ENCODE results near the gene TMEM185A. TPM values are rescaled to one million over a fixed set of nuclear protein-coding genes. Genes with fewer than 3 reads are reported as not detected.

The TMEM185A gene
- total and polyA plus RNA-seq, 2 of the 4 experiments (the other 2 are of a cell fraction): 9.7 to 12.2 TPM

- H2AK5ac ChIP-seq (ENCODE audit: low read depth, low read length): no peak overlapping the region
- H2BK15ac ChIP-seq (ENCODE audit: low read depth, low read length): no peak overlapping the region
- in situ Hi-C loops (cut with MboI; ENCODE audit: low sequenced_read_pairs) (no loop called here), dilution Hi-C loops (cut with HindIII; ENCODE audit: low sequenced_read_pairs, unreplicated experiment) (no loop called here), intact Hi-C loops (cut with micrococcal nuclease) (no loop called here)
- H2AK9ac ChIP-seq (replicated peaks; ENCODE audit: low read depth, low read length, poor library complexity): no peak overlapping the region
- H3K36me3 ChIP-seq (ENCODE audit: control insufficient read depth, insufficient read depth, low read length): no peaks in the 10 kb centered on the region
- no peaks in the 10 kb centered on the region for H3K9me1 ChIP-seq (ENCODE audit: insufficient read depth, low read length)
- no peak overlapping the region for H3K56ac ChIP-seq (ENCODE audit: extremely low read depth, insufficient read depth, low read length)
- no peaks in the 10 kb centered on the region for H3K4me1 ChIP-seq (ENCODE audit: control insufficient read depth, insufficient read depth, low read length)
- no peak overlapping the region for H2BK20ac ChIP-seq (ENCODE audit: low read depth, low read length)
- no peak overlapping the region for H2AFZ ChIP-seq (replicated peaks; ENCODE audit: low read length, poor library complexity)
- H3K4me2 ChIP-seq (ENCODE audit: low read depth, low read length): no peak overlapping the region
- H3K4ac ChIP-seq (ENCODE audit: low read depth, low read length): no peak overlapping the region
- H3K9ac ChIP-seq (ENCODE audit: low read depth, low read length): no peak overlapping the region
- H3K18ac ChIP-seq (ENCODE audit: low read depth, low read length): no peak overlapping the region
- no peak overlapping the region for H2BK120ac ChIP-seq (ENCODE audit: low read depth, low read length)
- ATAC-seq (ENCODE audit: low read depth) (no peak), DNase-seq (no peak)
- 60% methylated on average over 1 of the region's 3 CpGs; no CpG with 5 or more reads in 1 of the 2 experiments for WGBS, 2 experiments (ENCODE audit: extremely low coverage in 2 of 2, insufficient read length in 1 of 2)
- ChIA-PET CTCF (interaction anchor here (0.7 kb wide), 1 partner anchor 71 kb away, joined by 3 read pairs; no protein-coding TSS in a partner anchor), POLR2A (ENCODE audit: unreplicated experiment) (no interaction called here)
- H4K91ac ChIP-seq (ENCODE audit: insufficient read depth, low read depth, low read length): no peak overlapping the region
- TF ChIP-seq RAD21 (IDR thresholded peaks at IDR 0.05; ENCODE audit: low read length): no peak
- TF ChIP-seq MAZ (IDR thresholded peaks at IDR 0.05; ENCODE audit: borderline replicate concordance, low read depth, low read length): no peak
- no peak for TF ChIP-seq POLR2A (IDR thresholded peaks at IDR 0.05; ENCODE audit: low read depth, low read length)
- no peak for TF ChIP-seq FOS (IDR thresholded peaks at IDR 0.05; ENCODE audit: low read depth, low read length)
- TF ChIP-seq BHLHE40 (IDR thresholded peaks at IDR 0.05; ENCODE audit: low read depth, low read length): no peak
- TF ChIP-seq MXI1 (IDR thresholded peaks at IDR 0.05; ENCODE audit: borderline replicate concordance, low read depth, low read length): no peak
- TF ChIP-seq CHD1 (IDR thresholded peaks at IDR 0.05; ENCODE audit: low read depth, low read length): no peak
- TF ChIP-seq RFX5 (IDR thresholded peaks at IDR 0.05; ENCODE audit: low read depth, low read length): no peak
- no peak for TF ChIP-seq ELK1 (IDR thresholded peaks at IDR 0.05; ENCODE audit: borderline replicate concordance, low read depth, low read length)
- no peak overlapping the region for H3K14ac ChIP-seq (replicated peaks; ENCODE audit: low read depth, low read length)
- no peak overlapping the region for H3K4me3 ChIP-seq (ENCODE audit: insufficient read depth, low read depth, low read length)
- no peak overlapping the region for H3K27ac ChIP-seq (ENCODE audit: insufficient read depth, low read length)
- H2BK5ac ChIP-seq (ENCODE audit: low read depth, low read length, poor library complexity, severe bottlenecking): no peak overlapping the region
- H3K79me1 ChIP-seq (ENCODE audit: low read depth in 1 of 2, low read length in 2 of 2): no peaks in the 10 kb centered on the region
- H4K20me1 ChIP-seq (ENCODE audit: insufficient read depth, low read length): no peaks in the 10 kb centered on the region
- H3K23ac ChIP-seq (ENCODE audit: low read depth, low read length): no peak overlapping the region
- H4K5ac ChIP-seq (ENCODE audit: low read depth, low read length): no peak overlapping the region
- H4K8ac ChIP-seq (ENCODE audit: low read depth in 2 of 2, low read length in 2 of 2): no peak overlapping the region
- no TSS peak for BruUV-seq (replicated peaks)
- H3K27me3 ChIP-seq (ENCODE audit: control insufficient read depth, insufficient read depth, low read length): peaks cover 13% of the 10 kb centered on the region
- H3K9me3 ChIP-seq (ENCODE audit: control insufficient read depth, insufficient read depth, low read length): no peaks in the 10 kb centered on the region
Observed at GRCh38 chrX:149639568-149639967, 8.0 kb upstream of the TMEM185A start.

All from IMR-90 (cell line).